NCI-H187 treated with DMSO at 0.1 percent for 48 hours (cell line): ENCODE measurements around the gene CACNB1.

Source experiments
- DNase-seq: peaks from one replicate; lab custom pipeline; 2025; lab: John Stamatoyannopoulos, UW

CACNB1 gene

DNA sequence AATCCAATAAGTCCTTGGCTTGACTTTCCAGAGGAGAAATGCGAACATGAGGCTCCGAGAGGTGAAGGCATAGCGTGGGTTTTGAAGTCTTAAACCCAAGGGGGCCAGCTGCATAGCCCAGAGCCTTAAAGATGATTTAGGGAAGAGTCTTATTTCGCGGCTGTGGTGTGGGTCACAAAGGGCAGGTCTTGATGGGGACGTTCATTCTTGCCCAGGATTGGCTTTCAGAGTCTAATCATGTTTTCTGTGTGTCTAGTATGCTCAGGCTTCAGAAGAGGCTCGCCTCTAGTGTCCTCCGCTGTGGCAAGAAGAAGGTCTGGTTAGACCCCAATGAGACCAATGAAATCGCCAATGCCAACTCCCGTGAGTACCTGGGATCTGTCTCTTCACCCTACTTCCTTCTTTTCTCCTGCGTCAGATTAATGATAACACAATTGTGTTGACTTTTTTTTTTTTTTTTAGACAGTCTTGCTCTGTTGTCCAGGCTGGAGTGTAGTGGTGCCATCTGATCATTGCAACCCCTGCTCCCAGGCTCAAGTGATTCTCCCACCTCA lies 3.6 kb upstream of the CACNB1 start:
- DNase-seq: no peak

DNA sequence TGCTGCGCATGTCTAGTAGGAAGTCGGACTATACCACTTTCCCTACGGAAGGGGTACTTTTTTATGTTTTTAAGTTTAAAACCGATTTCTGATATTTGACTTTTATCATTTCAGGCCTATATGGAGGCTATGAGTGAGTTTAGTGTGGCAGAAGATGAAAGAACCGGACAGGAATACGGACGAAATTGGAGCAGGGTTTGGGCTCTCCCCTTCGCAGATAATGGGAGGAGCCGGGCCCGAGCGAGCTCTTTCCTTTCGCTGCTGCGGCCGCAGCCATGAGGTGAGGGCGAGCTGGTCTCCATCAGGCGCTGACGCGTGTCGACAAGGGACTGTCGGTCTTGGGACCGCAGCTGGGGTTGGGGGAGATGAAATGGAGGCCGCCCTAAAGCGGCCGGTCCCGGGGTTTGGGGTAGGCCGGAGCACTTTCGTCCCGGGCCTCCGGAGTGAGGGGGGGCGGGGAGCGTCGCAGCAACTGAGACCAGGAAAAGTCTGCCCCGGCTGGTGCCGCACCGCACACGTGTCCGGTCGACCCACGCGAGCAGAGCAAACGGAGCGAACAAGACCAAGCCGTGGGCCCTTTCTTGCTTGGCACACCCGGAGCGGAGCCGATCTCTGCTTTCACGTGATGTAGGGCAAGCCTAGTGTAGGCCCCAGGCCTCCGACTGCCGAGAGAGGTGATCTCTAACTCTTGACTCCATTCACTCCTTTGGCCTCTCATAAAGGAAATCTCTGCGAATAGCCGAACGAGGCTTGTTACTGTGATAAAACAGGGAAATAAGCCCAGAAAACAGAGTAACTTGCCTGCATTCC lies 2.8 kb upstream of the CACNB1 start, which contains the start of gene RPL19:
Gene RPL19, plus strand, starts transcription at position 214 of the 810 bp plus-strand sequence. Its CDS starts 62 bp downstream, at position 276.
- no peak for DNase-seq

GRCh38 chr17:39199820-39200069 lies 2.3 kb upstream of the CACNB1 start:
- peak; percentile 80 for DNase-seq

DNA sequence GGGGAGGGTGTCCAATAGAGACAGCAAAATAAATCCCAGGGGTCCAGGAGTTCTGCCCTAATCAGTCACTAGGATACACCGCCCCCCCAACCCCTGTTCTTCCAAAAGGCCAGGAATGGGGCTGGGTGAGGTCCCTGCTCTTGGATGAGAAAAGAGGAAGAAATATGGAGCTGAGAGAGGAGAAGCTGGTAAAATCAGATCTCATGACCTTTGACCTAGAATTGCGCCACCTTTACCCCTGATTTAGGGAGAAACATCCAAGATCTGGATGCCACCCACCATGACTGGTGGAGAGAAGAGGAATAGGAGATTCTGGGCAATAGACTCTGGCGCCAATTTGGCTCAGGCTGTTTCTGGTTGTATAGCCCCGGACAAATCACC lies 707 bp upstream of the CACNB1 start:
- no peak for DNase-seq

- DNase-seq: no peak
Measured at GRCh38 chr17:39196808-39197291, 619 bp downstream of the CACNB1 start.

- DNase-seq: no peak
Measured at GRCh38 chr17:39196241-39196807, 1.1 kb downstream of the CACNB1 start.

GRCh38 chr17:39195568-39196160 lies 1.8 kb downstream of the CACNB1 start:
- DNase-seq: no peak

DNA sequence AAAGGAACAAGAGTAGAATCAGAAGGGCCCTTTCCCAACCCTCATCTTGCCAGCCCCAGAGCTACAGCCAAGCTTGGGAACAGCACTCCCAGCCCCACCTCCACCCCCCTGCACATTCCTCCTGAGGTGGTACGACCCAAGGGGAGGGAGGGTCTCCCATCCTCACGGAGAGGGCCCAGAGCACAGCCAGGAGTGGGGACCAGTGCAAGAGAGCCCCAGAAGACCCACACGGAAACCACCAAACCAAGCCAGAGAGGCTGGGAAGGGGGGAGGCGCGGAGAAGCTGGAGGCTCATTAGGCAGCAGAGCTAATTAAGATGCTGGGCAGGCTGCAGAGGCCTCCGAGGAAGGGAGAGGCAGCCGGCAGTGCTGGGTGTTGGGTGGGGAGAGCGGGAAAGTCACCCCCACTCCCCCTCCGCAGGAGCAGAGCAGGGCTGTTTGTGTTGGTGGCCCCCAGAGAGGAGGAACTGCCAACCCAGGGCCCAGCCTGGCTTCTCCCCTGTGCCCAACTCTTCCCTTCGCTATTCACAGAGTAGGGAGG lies 2.4 kb downstream of the CACNB1 start:
- DNase-seq: no peak

DNA sequence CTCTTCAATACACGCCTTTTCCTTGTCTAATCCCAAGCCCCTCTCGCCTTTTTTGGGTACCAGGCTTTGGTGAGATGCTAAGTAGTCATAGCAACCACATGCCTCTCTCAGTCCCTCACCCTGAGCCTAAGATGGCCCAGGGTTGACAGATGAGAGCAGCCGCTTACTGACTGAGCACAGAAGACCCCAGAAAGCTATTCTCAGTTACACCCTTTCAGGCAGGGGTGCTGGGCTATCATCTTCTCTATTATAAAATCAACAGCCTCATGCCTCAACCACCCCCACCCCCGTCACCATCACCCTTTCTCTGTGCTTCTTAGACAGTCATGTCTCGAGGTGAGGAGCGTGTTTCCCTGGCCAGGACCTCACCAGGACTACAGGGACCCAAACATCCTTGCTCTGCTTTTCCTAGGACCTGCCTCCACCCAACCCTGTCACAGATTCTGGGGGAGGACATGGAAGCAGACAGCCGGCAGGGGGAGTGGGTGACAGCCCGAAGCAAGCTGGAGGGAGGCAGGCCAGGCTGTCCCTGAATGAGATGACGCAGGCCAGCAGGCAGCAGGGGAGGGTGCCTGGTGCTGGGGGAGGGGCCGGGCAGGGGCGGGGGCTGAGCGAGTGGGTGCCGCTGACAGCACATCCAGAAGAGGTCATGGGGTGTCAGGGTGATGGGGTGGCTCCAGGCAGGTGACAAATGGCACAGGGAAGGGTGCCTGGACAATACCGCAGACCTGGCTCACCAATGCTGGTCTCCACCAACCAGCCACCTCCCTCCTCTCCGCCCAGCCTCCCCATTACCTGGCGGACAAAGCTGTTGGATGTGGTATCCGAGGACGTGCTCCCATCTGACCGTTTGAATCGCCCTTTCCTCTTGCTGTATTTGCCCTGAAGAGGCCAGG lies 3.1 kb downstream of the CACNB1 start:
- DNase-seq: no peak

GRCh38 chr17:39193346-39193745 lies 4.1 kb downstream of the CACNB1 start:
- DNase-seq: no peak

GRCh38 chr17:39192901-39193300 lies 4.6 kb downstream of the CACNB1 start:
- no peak for DNase-seq

DNA sequence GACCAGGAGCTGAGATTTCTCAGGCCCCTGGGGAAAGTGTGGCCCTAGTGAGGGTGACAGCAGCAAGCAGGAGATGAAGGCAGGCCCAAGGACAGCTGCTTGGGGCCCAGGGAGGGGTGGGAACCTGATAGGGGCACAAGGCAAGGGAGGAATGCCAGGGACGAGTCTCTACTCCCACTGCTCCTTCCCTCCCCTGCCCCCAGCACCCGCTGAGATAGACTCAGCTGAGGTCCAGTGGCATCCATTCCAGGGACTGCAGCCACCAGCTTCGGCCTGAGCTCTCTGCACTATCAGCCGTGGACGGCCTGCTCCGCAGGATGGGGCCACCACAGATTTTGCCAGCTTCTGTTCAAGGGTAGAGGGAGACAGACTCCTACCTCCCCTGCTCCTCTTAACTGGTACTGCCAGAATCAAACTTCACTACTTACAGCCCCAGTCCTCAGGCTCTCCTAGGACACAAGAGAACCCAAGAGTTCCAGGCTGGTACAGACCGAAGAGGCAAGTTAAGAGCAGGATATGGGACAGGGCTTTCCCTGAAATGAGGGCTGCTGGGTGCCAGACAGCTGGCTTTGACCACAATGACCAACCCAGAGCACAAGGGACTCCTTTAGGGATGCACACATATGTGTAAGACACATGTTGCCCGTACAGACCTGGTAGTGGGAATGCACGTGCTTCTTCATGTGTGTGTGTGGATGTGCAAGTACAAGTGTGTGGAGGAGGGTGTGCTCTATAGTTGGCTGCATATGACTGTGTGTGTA lies 5.5 kb downstream of the CACNB1 start:
- DNase-seq: no peak

GRCh38 chr17:39187152-39187830 lies 10.2 kb downstream of the CACNB1 start:
- no peak for DNase-seq

GRCh38 chr17:39186481-39187002 lies 10.9 kb downstream of the CACNB1 start:
- DNase-seq: no peak

- DNase-seq: no peak
Measured at GRCh38 chr17:39183720-39184119, 13.7 kb downstream of the CACNB1 start.

GRCh38 chr17:39183045-39183444 lies 14.4 kb downstream of the CACNB1 start:
- no peak for DNase-seq

GRCh38 chr17:39181303-39181702 lies 16.2 kb downstream of the CACNB1 start:
- DNase-seq: no peak

DNA sequence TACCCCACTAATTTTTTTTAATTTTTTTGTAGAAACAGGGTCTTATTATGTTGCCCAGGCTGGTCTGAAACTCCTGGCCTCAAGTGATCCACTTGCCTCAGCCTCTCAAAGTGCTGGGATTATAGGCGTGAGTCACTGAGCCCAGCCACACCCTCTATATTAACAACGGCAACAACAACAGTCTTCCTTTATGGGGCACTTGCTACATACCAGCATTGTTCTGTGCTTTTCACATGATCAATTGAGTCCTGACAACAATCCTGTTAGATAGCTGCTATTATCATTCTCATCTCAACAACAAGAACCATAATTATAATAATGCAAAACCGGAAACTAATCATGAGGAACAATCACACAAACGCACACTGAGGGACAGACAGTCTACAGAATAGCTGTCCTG lies 18.9 kb downstream of the CACNB1 start:
- no peak for DNase-seq

DNA sequence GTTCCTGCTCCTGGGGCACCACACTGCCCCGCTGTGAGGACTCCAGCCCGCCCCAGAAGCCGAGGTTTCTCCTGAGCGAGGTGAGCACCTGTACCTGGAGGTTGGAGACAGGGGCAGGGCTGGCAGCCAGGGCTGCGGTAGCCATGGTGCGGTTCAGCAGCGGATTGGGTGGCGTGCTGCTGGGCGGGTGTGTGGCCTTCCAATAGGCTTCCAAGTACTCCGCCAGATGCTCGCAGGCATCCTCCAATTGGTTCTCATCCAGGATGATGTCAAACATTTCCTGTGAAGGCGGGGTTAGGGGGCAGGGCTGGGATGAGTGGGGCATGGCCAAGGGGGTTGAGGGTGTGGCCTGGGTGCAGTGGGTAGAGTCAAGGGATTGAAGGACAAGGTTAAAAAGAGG lies 20.2 kb downstream of the CACNB1 start:
- no peak for DNase-seq

DNA sequence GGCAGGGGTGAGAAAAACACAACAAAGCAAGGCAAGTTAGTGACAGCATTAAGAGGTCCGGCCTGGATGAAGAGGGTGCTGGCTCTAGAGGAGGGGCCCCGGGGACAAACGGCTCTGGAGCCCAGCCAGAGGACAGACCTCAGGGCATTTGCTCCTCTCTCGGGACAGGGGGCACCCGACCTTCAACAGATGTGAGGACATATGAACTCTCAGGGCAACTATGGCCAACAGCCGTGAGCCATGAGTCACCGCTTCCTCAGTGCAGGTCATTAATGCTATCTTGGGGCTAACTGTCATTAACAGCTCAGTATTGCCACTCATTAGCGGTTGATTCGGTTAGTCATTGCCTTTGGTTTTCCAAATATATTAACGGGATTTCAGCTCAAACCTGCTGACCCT lies 21.8 kb downstream of the CACNB1 start:
- no peak for DNase-seq
